Spleen (tissue), 7 donors: ENCODE results near the gene SPTBN5.

ENCODE experiments used
- CTCF ChIP-seq, 11 experiments: fragments of 200-600 bp in 7 of 11; fragments of 450-650 bp in 4 of 11; sonication (generic) in 4 of 11; IDR thresholded peaks in 8 of 11; conservative IDR thresholded peaks in 3 of 11; 1 replicate in 7 of 11; 2 replicates in 4 of 11; pipeline versions ENCODE4 v1.4.0 to v1.8.0; 2016 to 2021; ENCODE audit warnings: antibody characterized with exemption in 11 of 11, inconsistent platforms in 4 of 11, mild to moderate bottlenecking in 1 of 11
- POLR2A ChIP-seq, 3 donors: fragments of 450-650 bp; IDR thresholded peaks; one replicate each; pipeline ENCODE4 v1.5.1; 2017; ENCODE audit warnings: antibody characterized with exemption in 3 of 3, mild to moderate bottlenecking in 1 of 3
- POLR2AphosphoS5 ChIP-seq, 3 donors: sonication (generic); formaldehyde crosslinking; IDR thresholded peaks; one replicate each; pipeline ENCODE4 v1.5.1; 2017; ENCODE audit warnings: antibody characterized with exemption in 3 of 3
- donor health status: DM: no; HTN: no; CAD: no; lungs with moderate emphysema.
- donor health status: DM: no; HTN: no; CAD: no.
- donor health status: DM: no; HTN: no; CAD: no.

GRCh38 chr15:41876007-41876406 lies 17.8 kb downstream of the SPTBN5 start:
- TF ChIP-seq CTCF (IDR thresholded peaks at IDR 0.05 in 8 of 11, conservative IDR thresholded peaks at IDR 0.05 in 3 of 11) (no peak), POLR2A (IDR thresholded peaks at IDR 0.05) (no peak), POLR2AphosphoS5 (IDR thresholded peaks at IDR 0.05) (no peak)
